Upper lobe of left lung (tissue), 6 donors: ENCODE measurements around the gene MRC2. TPM values are rescaled to one million over a fixed set of nuclear protein-coding genes. Genes with fewer than 3 reads are reported as not detected.

Experiments
- ATAC-seq, 2 donors: fragments of 200-7000 bp; cut with Tn5 transposase; one replicate each; pipeline ENCODE4 v1.9.1; 2022; ENCODE audit warnings: mild to moderate bottlenecking in 2 of 2, moderate library complexity in 2 of 2; ENCODE audit not compliant: low FRiP score in 2 of 2
- DNase-seq, 2 donors: peaks; one replicate each; pipeline ENCODE4 v3.0.0-alpha.2; 2019 to 2020
- H3K27ac ChIP-seq, 4 donors: fragments of 200-600 bp; sonication (generic); one replicate each; pipeline ENCODE4 v1.5.1; 2016 to 2019
- H3K27me3 ChIP-seq, 4 donors: fragments of 200-600 bp; sonication (generic); one replicate each; pipeline ENCODE4 v1.5.1; 2017 to 2019
- H3K36me3 ChIP-seq, 4 donors: fragments of 200-600 bp; sonication (generic); one replicate each; pipeline ENCODE4 v1.5.1; 2016 to 2019
- H3K4me1 ChIP-seq, 4 donors: fragments of 200-600 bp; sonication (generic); one replicate each; pipeline ENCODE4 v1.5.1; 2018 to 2019
- H3K4me3 ChIP-seq, 4 donors: fragments of 200-600 bp; sonication (generic); one replicate each; pipeline ENCODE4 v1.5.1; 2017 to 2019; ENCODE audit warnings: mild to moderate bottlenecking in 2 of 4, moderate library complexity in 1 of 4
- H3K9me3 ChIP-seq, 4 donors: fragments of 200-600 bp; sonication (generic); one replicate each; pipeline ENCODE4 v1.5.1; 2018 to 2019
- EP300 ChIP-seq, 4 donors: sonication (generic); formaldehyde crosslinking; IDR thresholded peaks; one replicate each; pipeline ENCODE4 v1.5.1; 2017; ENCODE audit warnings: antibody characterized with exemption in 4 of 4, control low read depth in 2 of 4
- POLR2A ChIP-seq, 4 donors: fragments of 450-650 bp; IDR thresholded peaks; one replicate each; pipeline ENCODE4 v1.5.1; 2016 to 2017; ENCODE audit warnings: antibody characterized with exemption in 4 of 4, mild to moderate bottlenecking in 2 of 4
- POLR2AphosphoS5 ChIP-seq, 2 donors: sonication (generic); formaldehyde crosslinking; IDR thresholded peaks; one replicate each; pipeline ENCODE4 v1.5.1; 2017; ENCODE audit warnings: antibody characterized with exemption in 2 of 2
- WGBS, 2 donors: methylation state at CpG; one replicate each; pipeline ENCODE4 v1.1.5; 2017 to 2018; 5-methylcytosine and 5-hydroxymethylcytosine counted together
- total RNA-seq, 6 donors: library from RNA; depleted of rRNA in 4 of 6; stranded (reverse); fragments of >200 nt in 4 of 6; gene quantifications; one replicate each; pipeline versions ENCODE4 v1.1.0 to v1.2.1, GENCODE V29; 2016 to 2021
- TF ChIP-seq, protein P1 (sequence below), 6 experiments: fragments of 450-650 bp in 4 of 6; fragments of 200-600 bp in 2 of 6; sonication (generic) in 2 of 6; IDR thresholded peaks; one replicate each; pipeline ENCODE4 v1.5.1; 2016 to 2019; ENCODE audit warnings: antibody characterized with exemption in 6 of 6
- donor health status: DM: no; HTN: no; CAD: no; lungs with moderate emphysema.
- donor health status: DM: no; HTN: yes; CAD: no; lungs with severe emphysema.

MRC2 gene
- total RNA-seq, 6 donors from 2014 or later = 32.1 to 185 (median 116) TPM

DNA sequence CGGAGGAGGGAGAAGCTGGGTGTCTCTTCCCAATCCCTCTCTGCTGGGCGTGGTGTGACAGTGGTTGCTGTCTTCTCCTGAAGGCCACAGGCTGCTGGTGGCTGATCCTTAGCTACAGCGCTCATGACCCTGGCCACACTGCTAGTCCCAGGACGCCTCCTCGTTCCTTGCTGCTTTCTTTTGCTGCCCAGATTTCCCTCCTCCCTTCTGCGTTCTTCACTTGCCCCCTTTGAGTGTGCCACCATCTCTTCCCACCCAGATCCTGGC, 90.1 kb downstream of the MRC2 start:
- Histone ChIP-seq H3K4me3 (no peak overlapping the region), H3K27ac (no peak overlapping the region), H3K9me3 (no peaks in the 10 kb centered on the region), H3K27me3 (no peaks in the 10 kb centered on the region), H3K4me1 (no peaks in the 10 kb centered on the region), H3K36me3 (no peaks in the 10 kb centered on the region)
- WGBS, 2 donors = 96 to 99% methylated on average over 6 of the region's 6 CpGs
- TF ChIP-seq POLR2AphosphoS5 (IDR thresholded peaks at IDR 0.05) (no peak), POLR2A (IDR thresholded peaks at IDR 0.05) (no peak), EP300 (IDR thresholded peaks at IDR 0.05) (no peak)
- TF ChIP-seq, protein P1, sequence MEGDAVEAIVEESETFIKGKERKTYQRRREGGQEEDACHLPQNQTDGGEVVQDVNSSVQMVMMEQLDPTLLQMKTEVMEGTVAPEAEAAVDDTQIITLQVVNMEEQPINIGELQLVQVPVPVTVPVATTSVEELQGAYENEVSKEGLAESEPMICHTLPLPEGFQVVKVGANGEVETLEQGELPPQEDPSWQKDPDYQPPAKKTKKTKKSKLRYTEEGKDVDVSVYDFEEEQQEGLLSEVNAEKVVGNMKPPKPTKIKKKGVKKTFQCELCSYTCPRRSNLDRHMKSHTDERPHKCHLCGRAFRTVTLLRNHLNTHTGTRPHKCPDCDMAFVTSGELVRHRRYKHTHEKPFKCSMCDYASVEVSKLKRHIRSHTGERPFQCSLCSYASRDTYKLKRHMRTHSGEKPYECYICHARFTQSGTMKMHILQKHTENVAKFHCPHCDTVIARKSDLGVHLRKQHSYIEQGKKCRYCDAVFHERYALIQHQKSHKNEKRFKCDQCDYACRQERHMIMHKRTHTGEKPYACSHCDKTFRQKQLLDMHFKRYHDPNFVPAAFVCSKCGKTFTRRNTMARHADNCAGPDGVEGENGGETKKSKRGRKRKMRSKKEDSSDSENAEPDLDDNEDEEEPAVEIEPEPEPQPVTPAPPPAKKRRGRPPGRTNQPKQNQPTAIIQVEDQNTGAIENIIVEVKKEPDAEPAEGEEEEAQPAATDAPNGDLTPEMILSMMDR (IDR thresholded peaks at IDR 0.05) = no peak
- ATAC-seq (no peak), DNase-seq (no peak)

DNA sequence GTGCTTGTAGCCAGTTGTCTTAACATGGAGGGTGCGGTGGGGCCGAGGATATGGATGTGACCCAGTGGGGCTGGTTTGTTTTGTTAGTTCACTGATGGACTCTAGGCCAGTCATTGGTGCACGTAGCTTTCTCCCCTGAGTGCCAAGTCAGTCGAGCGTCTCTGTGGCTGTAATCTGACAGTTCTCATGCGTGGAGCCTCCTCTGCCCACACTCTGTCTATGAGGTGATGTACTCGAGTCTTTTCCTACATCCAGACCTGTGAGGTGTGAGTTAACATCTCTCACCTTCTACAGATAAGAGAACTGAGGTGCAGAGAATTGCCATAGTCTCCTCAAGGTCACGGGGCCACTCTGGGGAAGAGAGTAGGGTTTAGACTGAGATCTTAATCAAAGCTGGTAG, 90.4 kb downstream of the MRC2 start:
- TF ChIP-seq, protein P1 (IDR thresholded peaks at IDR 0.05) = no peak
- no peak for TF ChIP-seq EP300 (IDR thresholded peaks at IDR 0.05)
- no peak for TF ChIP-seq POLR2AphosphoS5 (IDR thresholded peaks at IDR 0.05)
- no peak for TF ChIP-seq POLR2A (IDR thresholded peaks at IDR 0.05)

DNA sequence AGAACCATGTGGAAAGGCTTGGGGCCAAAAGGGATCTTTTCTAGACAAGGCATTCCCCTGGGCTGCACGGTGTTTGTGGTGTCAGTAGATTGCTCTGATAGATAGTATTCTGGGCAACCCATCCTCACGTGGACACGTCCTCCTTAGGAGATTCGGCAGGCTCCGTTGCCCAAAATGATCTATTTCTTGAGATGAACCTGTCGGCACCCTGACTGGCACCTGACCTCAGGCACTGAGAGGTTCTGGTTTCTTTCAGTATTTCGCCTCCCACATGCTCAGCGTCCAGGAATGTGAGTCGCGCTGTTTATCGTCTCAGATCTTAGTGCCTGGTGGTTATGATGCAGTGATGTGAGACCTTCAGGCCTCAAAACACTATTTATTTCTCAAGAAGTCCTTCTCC, 91.0 kb downstream of the MRC2 start:
- no peak overlapping the region for H3K4me3 ChIP-seq
- DNase-seq (no peak), ATAC-seq (no peak)
- TF ChIP-seq, protein P1 (IDR thresholded peaks at IDR 0.05) = no peak
- TF ChIP-seq EP300 (IDR thresholded peaks at IDR 0.05) (no peak), POLR2A (IDR thresholded peaks at IDR 0.05) (no peak), POLR2AphosphoS5 (IDR thresholded peaks at IDR 0.05) (no peak)
- WGBS, 2 donors = 85 to 92% methylated on average over 11 of the region's 11 CpGs
- H3K27me3 ChIP-seq = no peaks in the 10 kb centered on the region
- H3K36me3 ChIP-seq = no peaks in the 10 kb centered on the region
- H3K4me1 ChIP-seq = no peaks in the 10 kb centered on the region
- H3K9me3 ChIP-seq = no peaks in the 10 kb centered on the region
- no peak overlapping the region for H3K27ac ChIP-seq

More for the DNA sequence above, 90.4 kb downstream of the MRC2 start:
- ATAC-seq (no peak), DNase-seq (no peak)
- no peak overlapping the region for H3K27ac ChIP-seq
- 93 to 94% methylated on average over 8 of the region's 8 CpGs for WGBS, 2 donors
- no peaks in the 10 kb centered on the region for H3K4me1 ChIP-seq
- no peaks in the 10 kb centered on the region for H3K36me3 ChIP-seq
- no peaks in the 10 kb centered on the region for H3K9me3 ChIP-seq
- no peak overlapping the region for H3K4me3 ChIP-seq
- no peaks in the 10 kb centered on the region for H3K27me3 ChIP-seq

DNA sequence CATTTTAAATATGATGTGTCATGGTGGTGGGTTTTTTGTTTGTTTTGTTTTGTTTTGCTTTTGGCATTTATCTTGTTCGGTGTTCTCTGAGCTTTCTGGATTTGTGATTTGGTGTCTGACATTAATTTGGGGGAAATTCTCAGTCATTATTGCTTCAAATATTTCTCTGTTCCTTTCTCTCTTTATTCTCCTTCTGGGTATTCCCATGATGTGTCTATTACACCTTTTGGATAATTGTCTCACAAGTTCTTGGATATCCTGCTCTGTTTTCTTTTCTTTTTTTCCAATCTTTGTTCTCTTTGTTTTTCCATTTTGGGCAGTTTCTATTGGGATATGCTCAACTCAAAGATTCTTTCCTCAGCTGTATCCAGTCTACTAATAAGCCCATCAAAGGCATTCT, 92.1 kb downstream of the MRC2 start:
- TF ChIP-seq, protein P1 (IDR thresholded peaks at IDR 0.05) = no peak
- TF ChIP-seq EP300 (IDR thresholded peaks at IDR 0.05) (no peak), POLR2AphosphoS5 (IDR thresholded peaks at IDR 0.05) (no peak), POLR2A (IDR thresholded peaks at IDR 0.05) (no peak)
- 89 to 91% methylated on average over 1 of the region's 1 CpG for WGBS, 2 donors
- DNase-seq = no peak
- no peak for ATAC-seq
- Histone ChIP-seq H3K4me3 (no peak overlapping the region), H3K4me1 (no peaks in the 10 kb centered on the region), H3K27me3 (no peaks in the 10 kb centered on the region), H3K36me3 (no peaks in the 10 kb centered on the region), H3K9me3 (no peaks in the 10 kb centered on the region), H3K27ac (no peak overlapping the region)

DNA sequence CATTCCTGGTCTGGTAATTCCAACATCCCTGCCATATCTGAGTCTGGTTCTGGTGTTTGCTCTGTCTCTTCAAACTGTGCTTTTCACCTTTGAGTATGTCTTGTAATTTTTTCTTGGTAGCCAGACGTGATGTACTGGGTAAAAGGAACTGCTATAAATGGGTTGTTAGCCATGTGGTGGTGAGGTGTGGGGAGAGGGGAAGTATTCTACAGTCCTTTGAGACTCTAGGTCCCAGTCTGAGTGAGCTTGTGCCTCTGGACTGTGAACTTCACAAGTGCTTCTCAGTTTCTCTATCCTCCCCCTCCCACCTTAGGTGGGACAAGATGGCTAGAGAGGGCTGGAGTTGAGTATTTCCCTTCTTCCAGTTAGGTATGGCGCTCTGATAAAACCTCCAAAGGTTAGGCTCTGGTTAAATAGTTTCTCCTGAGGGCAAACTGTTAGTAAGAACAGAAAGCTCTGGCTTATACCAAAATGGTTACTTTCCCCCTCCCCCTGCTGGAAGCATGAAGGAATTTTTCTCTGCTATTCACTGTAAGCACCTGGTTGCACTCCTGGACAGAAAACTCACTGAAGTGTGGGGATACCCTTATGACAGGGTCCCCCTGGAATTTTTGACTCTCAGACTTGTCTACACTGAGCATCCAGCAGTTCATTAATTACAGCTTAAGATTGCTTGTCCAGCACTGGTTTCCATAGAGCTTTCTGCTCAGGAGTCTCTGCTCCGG, 92.8 kb downstream of the MRC2 start:
- DNase-seq (no peak), ATAC-seq (peak; percentile 25 to 64)

More for the DNA sequence above, 92.8 kb downstream of the MRC2 start:
- Histone ChIP-seq H3K4me3 (no peak overlapping the region), H3K4me1 (peaks cover 0 to 4% (median 0%) of the 10 kb centered on the region in 4 donors), H3K27me3 (no peaks in the 10 kb centered on the region), H3K9me3 (no peaks in the 10 kb centered on the region), H3K36me3 (no peaks in the 10 kb centered on the region), H3K27ac (no peak overlapping the region)
- WGBS, 2 donors = 71 to 82% methylated on average over 3 of the region's 3 CpGs
- TF ChIP-seq POLR2A (IDR thresholded peaks at IDR 0.05) = no peak
- TF ChIP-seq, protein P1 (IDR thresholded peaks at IDR 0.05) = peak in 3 of 6 experiments; percentile 12 to 28 (median 26)
- TF ChIP-seq EP300 (IDR thresholded peaks at IDR 0.05) = no peak
- no peak for TF ChIP-seq POLR2AphosphoS5 (IDR thresholded peaks at IDR 0.05)
